RWPE2 (cell line): ENCODE measurements around the gene HCAR2.
A peak's percentile ranks its signal among the peaks of the same experiment; 100 is the strongest.

Experiments used
- ATAC-seq: fragments of 200-7000 bp; cut with Tn5 transposase; 3 replicates; pipeline ENCODE4 v1.9.1; 2021; ENCODE audit warnings: low read depth
- DNase-seq: peaks from one replicate; pipeline ENCODE4 v3.0.0-alpha.2; 2020; ENCODE audit warnings: low spot score
- H3K27ac ChIP-seq: fragments of 450-650 bp; 2 replicates; pipeline ENCODE4 v1.5.1; 2017; ENCODE audit warnings: mild to moderate bottlenecking; ENCODE audit not compliant: poor library complexity, severe bottlenecking
- H3K27me3 ChIP-seq: fragments of 250-450 bp; sonication (Bioruptor Pico); 2 replicates; pipeline ENCODE4 v1.5.1; 2021; ENCODE audit warnings: mild to moderate bottlenecking, moderate library complexity; ENCODE audit not compliant: insufficient read depth, poor library complexity, severe bottlenecking
- H3K36me3 ChIP-seq: fragments of 250-450 bp; sonication (Bioruptor Pico); 2 replicates; pipeline ENCODE4 v1.5.1; 2020; ENCODE audit warnings: low read depth, mild to moderate bottlenecking, moderate library complexity
- H3K4me1 ChIP-seq: fragments of 250-450 bp; sonication (Bioruptor Pico); 2 replicates; pipeline ENCODE4 v1.5.1; 2021; ENCODE audit warnings: mild to moderate bottlenecking, moderate library complexity; ENCODE audit not compliant: insufficient read depth, poor library complexity, severe bottlenecking
- H3K4me3 ChIP-seq: fragments of 250-450 bp; sonication (Bioruptor Pico); 2 replicates; pipeline ENCODE4 v1.5.1; 2021; ENCODE audit warnings: mild to moderate bottlenecking, moderate library complexity; ENCODE audit not compliant: severe bottlenecking
- H3K9me3 ChIP-seq: fragments of 250-450 bp; sonication (Bioruptor Pico); 2 replicates; pipeline ENCODE4 v1.5.1; 2021; ENCODE audit warnings: mild to moderate bottlenecking, moderate library complexity; ENCODE audit not compliant: severe bottlenecking
- CTCF ChIP-seq: fragments of 450-650 bp; IDR thresholded peaks from one replicate; pipeline ENCODE4 v1.5.1; 2017; ENCODE audit warnings: mild to moderate bottlenecking, moderate library complexity; ENCODE audit not compliant: poor library complexity, severe bottlenecking

HCAR2 gene

GRCh38 chr12:122672515-122672914 is 30.6 kb downstream of the HCAR2 start:
- ATAC-seq: no peak
- DNase-seq: no peak
- H3K4me3 ChIP-seq: no peak overlapping the region
- H3K9me3 ChIP-seq: no peaks in the 10 kb centered on the region
- H3K27me3 ChIP-seq: no peaks in the 10 kb centered on the region
- H3K27ac ChIP-seq: no peak overlapping the region
- H3K4me1 ChIP-seq: peaks cover 11% of the 10 kb centered on the region
- no peaks in the 10 kb centered on the region for H3K36me3 ChIP-seq
- TF ChIP-seq CTCF: no peak

DNA sequence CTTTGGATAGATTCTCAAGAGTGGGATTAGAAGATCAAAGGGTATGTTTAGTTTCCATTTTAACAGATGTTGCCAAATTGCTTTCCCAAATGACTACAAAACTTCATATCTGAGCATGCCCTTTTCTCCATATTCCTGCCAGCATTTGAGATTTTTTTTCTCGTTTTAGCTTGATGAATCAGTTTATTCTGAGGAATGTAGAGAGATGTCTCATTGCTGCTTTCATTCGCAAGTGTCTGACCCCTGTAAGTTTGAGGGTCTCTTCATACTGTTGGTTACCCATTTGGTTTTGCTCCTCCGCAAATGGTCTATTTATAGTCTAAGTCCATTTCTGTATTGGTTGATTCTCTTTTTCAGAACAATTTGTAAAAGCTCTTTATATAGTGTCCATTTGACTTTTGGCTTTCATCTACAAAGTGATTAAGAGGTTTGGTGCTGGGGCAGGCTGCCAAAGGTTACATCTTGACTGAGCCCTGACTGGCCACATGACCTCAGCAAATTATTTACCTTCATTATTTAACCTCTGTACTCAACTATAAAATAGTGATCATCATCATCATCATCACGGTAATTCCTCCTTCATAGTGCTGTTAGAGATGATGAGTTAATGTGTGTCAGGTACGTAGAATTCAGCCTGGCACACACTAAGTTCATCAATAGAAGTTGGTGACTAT is 33.6 kb downstream of the HCAR2 start:
- Histone ChIP-seq H3K4me3 (no peak overlapping the region), H3K27ac (peak overlapping the region; percentile 57), H3K9me3 (no peaks in the 10 kb centered on the region), H3K27me3 (no peaks in the 10 kb centered on the region), H3K36me3 (no peaks in the 10 kb centered on the region), H3K4me1 (peaks cover 11% of the 10 kb centered on the region)
- DNase-seq (no peak), ATAC-seq (peak; percentile 74)
- TF ChIP-seq CTCF: no peak

DNA sequence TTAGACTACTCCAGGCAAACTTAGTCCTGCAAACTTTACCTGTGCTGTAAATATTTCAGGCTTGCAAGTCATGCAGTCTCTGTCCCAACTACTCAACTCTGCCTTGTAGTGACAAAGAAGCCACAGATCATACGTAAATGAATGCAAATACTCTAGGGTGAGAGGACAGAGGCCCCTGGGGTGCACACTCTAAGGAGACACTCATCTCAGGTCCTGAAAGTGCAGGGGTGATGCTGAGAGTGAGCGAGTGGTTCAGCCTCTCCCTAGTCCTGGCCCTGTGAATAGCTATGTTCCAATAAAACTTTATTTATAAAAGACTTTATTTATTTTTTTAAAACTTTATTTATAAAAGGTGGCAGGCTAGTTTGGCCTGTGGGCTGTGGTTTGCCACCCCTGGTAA is 34.9 kb downstream of the HCAR2 start:
- no peak overlapping the region for H3K4me3 ChIP-seq
- no peak for DNase-seq
- H3K27ac ChIP-seq: no peak overlapping the region
- no peaks in the 10 kb centered on the region for H3K27me3 ChIP-seq
- ATAC-seq: no peak
- TF ChIP-seq CTCF: no peak
- peaks cover 11% of the 10 kb centered on the region for H3K4me1 ChIP-seq
- H3K36me3 ChIP-seq: no peaks in the 10 kb centered on the region
- no peaks in the 10 kb centered on the region for H3K9me3 ChIP-seq

DNA sequence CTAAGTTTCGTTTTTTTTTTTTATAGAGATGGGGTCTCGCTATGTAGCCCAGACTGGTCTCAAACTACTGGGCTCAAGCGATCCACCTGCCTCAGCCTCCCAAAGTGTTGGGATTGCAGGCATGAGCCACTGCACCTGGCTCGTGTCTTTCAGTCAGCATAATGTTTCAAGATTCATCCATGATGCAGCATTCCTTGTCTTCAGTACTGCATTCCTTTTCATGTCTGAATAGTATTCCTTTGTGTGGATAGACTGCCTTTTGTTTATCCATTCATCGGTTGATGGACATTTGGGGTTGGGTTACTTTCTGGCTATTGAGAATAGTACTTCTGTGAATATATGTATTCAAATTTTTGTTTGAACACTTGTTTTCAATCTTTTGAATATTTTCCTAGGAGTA is 37.4 kb downstream of the HCAR2 start:
- no peaks in the 10 kb centered on the region for H3K36me3 ChIP-seq
- TF ChIP-seq CTCF: no peak
- no peaks in the 10 kb centered on the region for H3K9me3 ChIP-seq
- DNase-seq (no peak), ATAC-seq (no peak)
- H3K27ac ChIP-seq: no peak overlapping the region
- H3K4me1 ChIP-seq: peaks cover 11% of the 10 kb centered on the region
- H3K27me3 ChIP-seq: no peaks in the 10 kb centered on the region
- no peak overlapping the region for H3K4me3 ChIP-seq

- Histone ChIP-seq H3K27ac (no peak overlapping the region), H3K36me3 (no peaks in the 10 kb centered on the region), H3K27me3 (no peaks in the 10 kb centered on the region), H3K4me3 (no peak overlapping the region), H3K4me1 (peaks cover 11% of the 10 kb centered on the region), H3K9me3 (no peaks in the 10 kb centered on the region)
- DNase-seq (no peak), ATAC-seq (no peak)
- no peak for TF ChIP-seq CTCF
These were observed 37.8 kb downstream of the HCAR2 start for GRCh38 chr12:122665349-122665748.
